ENCODE results near the gene EMX1.

DNA sequence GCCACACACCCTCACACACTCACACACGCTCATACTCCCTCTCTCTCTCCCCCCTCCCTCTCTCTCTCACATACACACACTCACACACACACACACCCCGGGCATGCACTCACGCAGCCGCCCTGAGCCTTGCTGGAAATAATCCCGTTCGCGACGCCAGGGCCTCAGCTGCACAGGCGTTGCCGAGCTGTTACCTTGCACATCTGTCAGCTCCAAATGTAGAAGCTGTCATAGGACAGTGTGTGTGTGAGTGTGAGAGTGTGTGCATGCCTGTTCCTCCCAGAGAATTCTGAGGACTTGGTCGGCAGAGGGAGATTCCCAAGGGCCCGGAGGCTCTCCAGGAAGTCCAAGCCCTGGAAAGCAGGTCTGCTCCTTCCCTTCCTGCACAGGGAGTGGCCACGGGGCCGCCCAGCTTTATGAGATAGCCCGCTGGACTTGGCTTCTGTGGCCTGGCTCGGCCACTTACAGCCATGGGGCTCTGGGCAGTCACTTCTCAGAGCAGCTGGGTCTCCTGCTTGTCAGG lies 21.5 kb upstream of the EMX1 start:
- TF ChIP-seq, protein P1, sequence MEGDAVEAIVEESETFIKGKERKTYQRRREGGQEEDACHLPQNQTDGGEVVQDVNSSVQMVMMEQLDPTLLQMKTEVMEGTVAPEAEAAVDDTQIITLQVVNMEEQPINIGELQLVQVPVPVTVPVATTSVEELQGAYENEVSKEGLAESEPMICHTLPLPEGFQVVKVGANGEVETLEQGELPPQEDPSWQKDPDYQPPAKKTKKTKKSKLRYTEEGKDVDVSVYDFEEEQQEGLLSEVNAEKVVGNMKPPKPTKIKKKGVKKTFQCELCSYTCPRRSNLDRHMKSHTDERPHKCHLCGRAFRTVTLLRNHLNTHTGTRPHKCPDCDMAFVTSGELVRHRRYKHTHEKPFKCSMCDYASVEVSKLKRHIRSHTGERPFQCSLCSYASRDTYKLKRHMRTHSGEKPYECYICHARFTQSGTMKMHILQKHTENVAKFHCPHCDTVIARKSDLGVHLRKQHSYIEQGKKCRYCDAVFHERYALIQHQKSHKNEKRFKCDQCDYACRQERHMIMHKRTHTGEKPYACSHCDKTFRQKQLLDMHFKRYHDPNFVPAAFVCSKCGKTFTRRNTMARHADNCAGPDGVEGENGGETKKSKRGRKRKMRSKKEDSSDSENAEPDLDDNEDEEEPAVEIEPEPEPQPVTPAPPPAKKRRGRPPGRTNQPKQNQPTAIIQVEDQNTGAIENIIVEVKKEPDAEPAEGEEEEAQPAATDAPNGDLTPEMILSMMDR (IDR thresholded peaks at IDR 0.05; ENCODE audit: borderline replicate concordance, extremely low read depth, low read length, poor library complexity, severe bottlenecking): no peak
- TF ChIP-seq EZH2 (IDR thresholded peaks at IDR 0.05; ENCODE audit: borderline replicate concordance, low read depth, low read length, severe bottlenecking): no peak
